NCI-H526 treated with DMSO at 0.1 percent for 48 hours (cell line): Measurements from ENCODE around the gene PRAC2.

Experiments used
- DNase-seq: peaks from one replicate; lab custom pipeline; 2025; lab: John Stamatoyannopoulos, UW

The PRAC2 gene

DNA sequence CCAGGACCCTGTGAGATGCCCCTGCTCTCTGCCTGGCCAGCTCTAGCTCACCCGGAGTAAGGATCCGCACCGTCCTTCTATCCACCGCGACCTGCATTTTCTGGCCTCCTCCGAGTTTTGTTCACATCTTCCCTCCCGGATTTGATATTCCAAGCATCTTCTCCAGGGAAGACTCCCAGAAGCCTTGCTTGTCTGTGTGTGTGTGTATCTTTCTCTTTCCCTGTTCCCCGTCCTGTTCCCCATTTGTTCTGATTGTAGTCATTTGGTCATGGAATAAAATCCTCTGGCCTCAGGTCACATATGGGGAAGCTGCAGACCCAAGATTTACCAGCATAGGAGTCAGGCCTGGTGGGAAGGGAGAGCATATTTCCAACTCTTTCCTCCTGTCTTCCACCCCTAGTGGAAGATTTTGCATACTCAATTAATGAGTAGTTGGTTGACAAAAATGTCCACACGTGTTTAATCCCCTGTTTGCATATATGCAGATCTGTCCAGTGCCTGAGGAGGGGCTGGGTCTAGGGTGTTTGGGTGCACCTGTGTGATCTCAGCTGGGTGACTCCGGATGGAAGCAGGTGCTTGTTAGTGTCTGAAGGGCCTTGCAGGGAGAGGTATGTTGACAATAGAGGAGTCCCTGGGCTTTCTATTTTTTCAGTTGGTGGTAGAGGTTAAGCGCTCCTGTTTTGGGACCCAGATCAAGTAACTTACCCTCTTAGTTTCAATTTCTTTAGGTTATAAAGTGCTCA is 2.5 kb upstream of the PRAC2 start:
- DNase-seq: no peak

DNA sequence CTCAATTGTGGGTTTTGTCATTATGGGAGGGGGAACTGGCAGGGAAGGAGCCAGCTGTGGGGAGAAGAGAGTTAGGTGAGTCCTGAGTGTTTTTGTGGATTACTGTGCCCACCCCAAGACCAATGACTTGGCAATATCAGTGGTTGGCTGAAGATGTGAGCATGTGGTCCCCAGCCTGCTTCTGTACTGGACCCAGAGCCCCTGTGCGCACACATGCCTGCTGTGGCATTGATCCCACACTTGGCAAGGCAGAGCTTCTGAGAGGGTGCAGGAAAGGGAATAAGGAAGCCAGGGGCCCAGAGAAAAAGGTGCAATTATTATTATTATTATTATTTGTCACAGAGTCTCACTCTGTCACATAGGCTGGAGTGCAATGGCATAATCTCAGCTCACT is 2.0 kb upstream of the PRAC2 start:
- no peak for DNase-seq

DNA sequence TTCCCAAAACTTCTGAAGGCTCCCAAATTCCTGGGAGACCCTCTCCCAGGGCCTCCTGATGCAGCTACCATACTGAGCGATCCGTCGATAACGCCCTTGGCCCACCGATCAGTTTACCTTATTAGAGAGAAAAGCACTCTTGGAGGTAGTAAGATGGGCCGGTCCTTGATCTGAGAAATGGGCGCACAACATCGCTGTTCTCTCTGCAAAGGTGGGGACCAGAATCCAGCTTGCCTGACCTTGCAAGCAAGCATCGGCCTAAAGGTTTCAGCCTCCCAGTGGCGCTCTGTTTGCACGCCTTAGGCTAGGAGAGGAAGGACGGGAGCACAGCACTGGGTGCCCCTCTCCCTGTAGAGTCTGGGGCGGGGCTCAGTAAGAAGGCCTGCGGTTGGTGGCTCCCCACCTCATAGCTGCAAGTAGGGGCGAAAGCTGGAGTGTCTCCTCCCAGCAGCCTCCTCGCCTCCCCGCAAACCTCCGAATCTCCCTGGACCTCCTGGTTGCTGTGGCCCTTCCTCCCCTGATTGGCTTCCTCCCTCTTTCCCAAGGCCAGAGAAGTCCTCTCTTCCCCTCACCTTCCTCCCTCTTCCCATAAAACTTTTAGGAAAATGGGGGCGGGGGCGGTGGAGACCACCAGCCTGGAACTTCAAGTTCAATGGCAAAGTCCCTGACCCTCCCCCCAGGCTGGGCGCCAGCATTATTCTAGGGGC is 631 bp upstream of the PRAC2 start, which contains the start of gene PRAC1:
TSS of gene PRAC1 (minus strand) at position 318 of the 707 bp plus-strand sequence. CDS start at position 192, 126 bp downstream.
- DNase-seq: no peak

DNA sequence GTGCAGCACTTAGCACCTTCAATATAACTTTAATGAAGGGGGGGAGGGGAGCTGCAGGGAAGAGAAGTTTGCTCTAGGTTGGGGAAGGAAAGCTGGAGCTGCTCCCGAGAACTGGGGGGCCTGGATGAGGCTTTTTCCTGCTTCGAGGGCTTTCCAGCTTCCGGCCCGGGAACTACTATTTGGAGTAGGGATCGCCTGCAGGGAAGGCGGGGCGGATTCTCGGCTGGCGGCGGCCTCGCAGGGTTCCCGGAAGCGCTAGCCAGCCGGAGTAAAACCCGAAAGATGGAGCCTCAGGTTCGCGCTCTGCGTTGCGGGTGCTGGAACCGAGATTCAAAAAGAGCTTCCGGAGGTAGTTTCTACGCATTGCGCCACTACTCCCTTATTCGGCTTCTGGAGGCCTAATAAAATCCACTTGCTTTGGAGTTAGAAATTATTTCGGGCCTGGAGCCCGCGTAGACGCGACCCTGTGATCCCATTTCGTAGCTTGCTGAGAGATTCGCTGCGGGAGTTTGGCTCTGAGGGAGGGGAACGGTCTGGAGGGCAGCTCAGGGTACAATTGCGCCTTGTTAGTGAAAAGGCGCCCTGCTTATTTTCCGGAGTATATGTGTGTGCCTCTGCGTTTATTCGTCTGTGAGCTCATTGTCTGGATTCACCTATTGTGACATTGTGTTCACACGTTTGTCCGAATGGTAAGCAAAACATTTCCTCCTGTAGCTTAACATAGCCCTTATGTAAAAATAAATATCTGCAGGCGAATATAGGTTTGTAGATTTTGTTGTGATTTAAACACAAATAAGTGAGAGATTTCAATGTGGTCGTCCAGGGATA is 652 bp downstream of the PRAC2 start:
- DNase-seq: no peak

DNA sequence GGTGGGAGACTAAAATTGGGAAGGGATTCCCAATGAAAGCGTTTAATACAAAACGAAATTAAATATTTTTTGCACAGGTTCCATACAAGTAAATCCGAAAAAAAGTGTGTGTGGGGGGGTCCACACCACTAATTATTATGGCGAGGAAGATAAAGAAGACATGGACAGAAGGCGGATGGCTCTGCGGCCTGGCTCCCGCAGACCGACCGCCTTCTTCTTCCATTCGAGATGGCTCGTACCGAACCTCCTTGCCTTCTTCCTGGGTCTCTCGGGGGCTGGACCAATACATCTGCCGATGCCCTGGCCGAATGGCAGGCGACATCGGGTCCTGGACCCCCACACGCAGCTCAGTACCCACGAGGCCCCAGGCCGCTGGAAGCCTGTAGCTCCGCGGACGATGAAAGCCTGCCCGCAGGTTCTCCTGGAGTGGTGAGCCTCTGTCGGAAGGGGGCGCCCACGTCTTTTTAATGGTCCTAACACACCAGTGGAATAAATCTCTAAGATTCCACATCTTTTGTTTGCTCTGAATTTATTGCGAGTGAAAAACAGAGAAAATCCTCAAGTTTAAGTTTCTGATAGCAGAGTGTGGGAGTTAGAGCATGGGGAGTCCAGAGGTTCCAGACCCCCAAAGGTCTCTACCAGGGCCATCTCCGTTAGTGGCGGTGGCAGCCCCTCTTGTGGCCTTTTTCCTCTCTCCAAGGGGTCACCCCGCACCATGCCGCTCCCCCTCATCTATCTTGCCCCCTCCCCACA is 1.4 kb downstream of the PRAC2 start:
- peak; percentile 37 for DNase-seq

DNA sequence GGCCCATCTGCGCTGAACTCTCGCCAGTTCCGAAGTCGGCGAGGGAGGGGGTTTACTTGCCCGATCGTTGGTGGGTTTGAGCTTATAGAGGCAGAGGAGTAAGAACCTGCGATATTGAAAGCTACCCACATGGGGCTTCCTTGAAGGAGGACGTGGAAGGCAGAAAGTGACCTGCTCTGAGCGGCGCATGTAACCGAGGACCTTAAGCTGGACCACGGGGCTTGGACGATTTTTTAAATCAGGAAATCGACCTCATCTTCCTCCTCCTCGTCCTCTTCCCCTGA is 2.0 kb downstream of the PRAC2 start:
- DNase-seq: no peak

DNA sequence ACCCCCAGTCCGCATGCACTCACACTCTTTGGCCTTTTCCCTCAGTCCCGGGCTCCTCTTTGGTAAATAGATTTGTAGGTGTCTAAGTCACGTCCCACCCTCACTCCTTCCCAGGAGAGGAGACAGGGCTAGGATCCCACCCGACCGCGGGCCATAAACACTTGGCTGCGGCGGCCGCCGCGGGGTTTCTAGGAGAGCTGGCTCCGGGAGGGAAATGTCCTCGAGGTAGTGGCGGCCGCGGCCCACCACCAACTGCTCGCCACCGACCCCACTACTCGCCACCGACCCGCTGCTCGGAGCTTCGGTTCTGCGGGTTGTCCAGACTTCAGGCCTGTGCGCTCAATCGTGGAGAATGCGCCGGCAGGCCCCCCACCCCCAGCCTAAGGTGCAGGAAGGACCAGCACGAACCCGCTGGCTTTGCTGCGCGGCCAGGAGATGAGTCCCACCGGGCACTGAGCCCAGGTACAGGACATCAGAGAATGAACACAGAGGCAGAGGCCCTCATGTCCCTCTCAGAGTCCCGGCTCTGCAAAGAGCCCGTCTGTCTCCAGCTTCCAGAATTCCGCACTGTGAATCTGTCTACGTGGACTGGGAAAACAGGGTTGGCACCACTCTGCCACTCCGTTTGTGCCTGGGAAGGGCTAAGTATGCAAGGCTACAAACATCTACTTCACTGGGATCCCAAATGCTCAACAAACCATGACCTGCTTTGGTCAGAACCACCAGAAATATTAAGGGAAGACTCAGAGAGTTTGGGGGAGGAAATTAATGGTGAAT is 2.5 kb downstream of the PRAC2 start:
- DNase-seq: no peak

DNA sequence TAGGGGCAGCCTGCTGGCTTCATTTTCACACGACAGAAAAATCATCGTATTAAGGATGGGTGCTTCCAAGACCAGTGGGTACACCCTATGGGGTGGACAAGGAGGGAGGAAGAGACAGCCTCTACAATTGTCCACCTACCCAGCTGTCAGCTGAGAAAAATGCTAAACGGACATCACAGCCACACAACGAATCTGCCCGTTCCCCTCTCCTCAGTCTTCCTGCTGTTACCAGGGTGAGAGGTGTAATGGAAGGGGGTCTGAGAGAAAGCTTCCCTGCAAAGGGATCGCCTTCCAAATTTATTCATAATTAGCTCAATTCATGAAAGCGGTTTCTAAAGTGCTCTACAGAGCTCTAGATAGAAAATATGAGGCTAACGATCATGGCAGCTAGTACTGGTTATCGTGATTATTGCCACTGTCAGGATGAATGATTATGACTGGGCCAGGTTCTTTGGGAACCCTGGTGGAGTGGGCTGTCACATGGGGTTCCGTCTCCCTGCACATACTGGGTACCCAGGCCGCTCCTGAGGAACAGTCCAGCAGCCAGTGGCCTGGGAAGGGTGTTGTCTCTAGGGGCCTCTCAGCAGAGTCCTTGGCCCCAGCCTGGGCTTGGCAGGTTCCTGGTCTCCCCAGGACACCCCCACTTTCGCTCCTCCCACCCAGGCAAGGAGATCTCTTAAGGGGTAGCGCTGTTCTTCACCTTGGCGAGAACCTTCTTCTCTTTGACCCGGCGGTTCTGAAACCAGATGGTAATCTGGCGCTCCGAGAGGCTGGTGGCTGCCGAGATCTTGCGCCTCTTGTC is 3.3 kb downstream of the PRAC2 start:
- no peak for DNase-seq

DNA sequence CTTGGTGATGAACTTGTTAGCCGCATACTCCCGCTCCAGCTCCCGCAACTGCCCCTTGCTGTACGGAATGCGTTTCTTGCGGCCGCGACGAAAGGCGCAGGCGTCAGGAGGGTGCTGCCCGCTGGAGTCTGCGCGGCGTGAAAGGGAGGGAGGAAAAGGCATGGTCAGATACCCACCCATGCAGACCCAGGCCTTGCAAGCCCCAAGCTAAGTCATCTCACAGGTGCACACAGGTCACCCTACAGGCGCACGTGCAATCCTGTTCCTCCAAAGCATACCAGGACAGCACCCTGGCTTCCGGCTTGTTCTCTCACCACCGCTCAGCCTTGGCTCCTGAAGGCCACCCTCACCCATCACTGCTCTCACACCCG is 3.9 kb downstream of the PRAC2 start:
- DNase-seq: no peak

DNA sequence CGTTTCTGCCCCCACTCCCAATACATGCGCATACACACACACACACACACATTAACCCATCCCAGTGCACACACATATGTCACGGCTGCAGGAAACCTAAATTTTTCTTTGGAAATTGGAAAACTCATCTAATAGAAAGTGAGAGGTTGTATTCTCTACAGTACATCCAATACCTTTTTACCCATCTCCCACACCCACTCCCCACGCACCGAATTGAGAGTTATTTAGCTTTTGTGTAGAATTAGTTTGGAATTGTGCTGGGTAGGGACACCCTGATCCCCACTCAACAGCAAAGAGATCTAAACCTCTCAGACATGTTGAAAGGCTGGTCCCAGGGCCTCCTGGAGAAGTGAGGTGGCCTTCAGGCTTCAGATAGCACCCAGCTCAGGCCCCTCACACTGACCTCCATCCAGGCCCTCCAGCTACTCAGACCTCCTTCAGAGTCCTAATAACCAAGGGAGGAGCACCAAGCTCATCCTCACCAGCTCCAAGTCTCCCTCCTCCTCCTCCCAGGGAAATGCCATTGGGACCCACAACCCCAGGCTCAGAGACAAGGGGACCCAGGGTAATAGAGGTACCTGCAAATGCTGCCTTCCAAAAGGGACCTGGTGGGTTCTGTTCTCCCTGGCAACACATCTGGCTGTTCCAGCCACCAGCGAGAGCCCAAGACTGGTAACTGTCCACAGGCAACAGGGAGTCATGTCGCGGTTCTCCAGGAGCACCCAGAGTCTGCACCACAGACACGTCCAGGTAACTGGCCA is 4.6 kb downstream of the PRAC2 start:
- no peak for DNase-seq

DNA sequence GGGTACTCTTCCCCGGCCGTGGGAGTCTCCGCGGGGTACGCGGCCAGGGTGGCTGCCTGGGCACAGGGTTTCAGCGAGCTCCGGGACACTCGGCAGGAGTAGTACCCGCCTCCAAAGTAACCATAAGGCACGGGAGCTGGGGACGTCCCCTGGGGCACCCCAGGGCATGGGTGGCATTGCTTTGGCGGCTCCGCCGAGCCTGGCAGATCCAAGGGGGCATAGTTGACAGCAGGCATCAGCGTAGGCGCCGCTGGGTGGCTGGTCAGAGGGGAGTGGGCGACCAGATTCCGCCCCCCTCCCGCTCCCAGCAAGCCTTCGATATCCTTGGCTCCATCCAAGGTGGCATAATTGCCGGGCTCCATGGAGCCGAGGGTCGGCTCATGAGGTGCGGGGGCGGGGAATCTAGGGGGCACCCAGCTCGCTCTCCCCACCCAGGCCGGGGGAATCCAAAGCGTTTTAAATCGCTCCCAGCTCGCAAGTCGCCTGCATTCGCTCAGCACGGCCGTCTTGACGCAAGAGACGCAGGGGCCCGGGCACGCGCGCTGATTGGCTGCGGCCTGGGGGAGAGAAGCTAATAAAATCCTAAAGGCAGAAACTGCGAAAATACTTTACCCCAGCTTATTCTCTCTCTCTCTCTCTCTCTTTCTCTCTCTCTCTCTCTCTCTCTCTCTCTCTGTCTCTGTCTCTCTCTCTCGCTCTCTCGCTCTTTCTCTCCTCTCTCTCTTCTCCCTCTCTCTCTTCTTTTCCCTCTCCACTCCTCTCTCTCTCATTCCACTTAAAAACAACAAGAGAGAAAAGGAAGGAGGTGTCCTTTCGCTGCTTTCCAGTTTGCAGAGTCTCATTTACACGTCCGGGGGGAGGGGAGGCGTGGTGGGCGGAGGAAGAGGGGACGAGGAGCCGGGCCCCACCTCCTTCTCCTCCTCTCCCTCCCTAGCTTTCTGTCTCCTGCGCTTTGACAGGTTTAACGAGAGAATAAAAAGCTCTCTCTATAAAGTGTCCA is 5.5 kb downstream of the PRAC2 start, which contains the start of gene HOXB13:
TSS of gene HOXB13 (minus strand) at position 519 of the 1,000 bp plus-strand sequence. CDS start at position 362, 157 bp downstream.
- DNase-seq: no peak

DNA sequence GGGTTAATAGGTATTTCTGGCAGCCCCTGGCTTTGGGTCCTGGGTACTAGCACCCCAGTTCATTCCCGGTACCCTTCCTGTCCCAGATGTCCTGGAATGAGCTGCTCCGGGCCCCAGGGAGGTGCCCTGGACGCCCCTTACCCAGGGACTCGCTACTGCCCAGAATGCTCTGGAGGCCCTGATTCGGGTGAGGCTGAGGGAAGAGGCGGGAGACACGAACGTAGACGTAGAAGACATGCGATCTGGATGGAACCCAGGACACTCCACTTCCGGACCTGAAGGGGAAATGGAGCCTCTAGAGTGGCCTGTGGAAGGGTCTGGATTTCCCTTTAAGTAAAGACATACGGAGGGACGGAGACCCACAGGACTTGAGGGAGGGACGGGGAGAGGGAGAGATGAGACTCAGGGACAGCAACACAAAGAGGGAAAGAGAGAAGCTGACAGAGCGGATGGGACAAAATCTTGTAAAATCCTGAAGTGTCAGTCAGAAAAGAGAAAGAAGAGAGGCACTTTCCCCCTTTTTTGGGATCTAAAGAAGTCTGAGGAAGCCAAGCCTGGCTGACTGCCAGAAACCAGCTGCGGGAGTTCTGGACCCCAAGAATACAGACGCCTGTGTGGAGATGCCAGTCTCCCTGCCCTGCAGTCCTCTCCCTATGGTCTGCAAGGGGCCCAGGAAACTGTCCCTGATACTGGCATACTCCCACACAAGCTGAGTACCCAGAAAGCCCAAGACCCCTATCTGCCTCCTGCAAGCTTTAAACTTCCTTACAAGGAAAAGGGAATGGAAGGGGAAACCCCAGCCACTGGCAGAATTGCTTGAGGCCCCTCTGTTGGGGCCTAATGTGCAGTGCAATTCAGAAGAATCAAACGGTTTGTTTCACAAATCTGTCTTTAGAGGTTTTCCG is 6.6 kb downstream of the PRAC2 start:
- DNase-seq: no peak

DNA sequence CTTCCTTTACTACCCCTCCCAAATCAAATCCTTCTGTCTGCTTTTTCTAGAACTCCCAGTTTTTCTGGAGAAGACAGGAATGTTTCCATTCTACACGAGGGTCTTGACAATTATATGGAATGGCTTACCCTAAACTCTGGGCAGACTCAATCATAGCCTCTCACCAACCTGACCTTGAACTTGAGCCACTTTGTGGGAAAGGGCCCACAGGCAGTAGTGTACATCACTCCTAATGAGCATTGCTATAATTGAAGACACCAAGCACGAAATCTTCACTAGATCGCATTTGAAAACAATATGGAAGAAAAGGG is 7.2 kb downstream of the PRAC2 start:
- DNase-seq: no peak

DNA sequence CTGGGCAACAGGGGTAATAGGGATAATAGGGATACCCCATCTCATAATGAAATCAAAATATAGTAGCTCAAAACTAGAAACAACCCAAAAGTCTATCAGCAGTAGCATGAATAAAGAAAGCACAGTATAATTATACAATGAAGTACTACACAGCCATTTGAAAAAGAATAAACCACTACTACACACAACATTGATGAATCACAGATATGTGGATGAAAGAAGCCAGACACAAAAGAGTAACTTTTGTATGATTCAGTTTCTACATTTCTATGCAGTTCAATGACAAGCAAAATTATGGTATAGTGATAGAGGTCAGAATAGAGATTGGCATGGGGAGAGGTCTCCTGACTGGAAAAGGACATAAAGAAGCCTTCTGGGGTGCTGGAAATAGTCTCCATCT is 8.4 kb downstream of the PRAC2 start:
- no peak for DNase-seq

DNA sequence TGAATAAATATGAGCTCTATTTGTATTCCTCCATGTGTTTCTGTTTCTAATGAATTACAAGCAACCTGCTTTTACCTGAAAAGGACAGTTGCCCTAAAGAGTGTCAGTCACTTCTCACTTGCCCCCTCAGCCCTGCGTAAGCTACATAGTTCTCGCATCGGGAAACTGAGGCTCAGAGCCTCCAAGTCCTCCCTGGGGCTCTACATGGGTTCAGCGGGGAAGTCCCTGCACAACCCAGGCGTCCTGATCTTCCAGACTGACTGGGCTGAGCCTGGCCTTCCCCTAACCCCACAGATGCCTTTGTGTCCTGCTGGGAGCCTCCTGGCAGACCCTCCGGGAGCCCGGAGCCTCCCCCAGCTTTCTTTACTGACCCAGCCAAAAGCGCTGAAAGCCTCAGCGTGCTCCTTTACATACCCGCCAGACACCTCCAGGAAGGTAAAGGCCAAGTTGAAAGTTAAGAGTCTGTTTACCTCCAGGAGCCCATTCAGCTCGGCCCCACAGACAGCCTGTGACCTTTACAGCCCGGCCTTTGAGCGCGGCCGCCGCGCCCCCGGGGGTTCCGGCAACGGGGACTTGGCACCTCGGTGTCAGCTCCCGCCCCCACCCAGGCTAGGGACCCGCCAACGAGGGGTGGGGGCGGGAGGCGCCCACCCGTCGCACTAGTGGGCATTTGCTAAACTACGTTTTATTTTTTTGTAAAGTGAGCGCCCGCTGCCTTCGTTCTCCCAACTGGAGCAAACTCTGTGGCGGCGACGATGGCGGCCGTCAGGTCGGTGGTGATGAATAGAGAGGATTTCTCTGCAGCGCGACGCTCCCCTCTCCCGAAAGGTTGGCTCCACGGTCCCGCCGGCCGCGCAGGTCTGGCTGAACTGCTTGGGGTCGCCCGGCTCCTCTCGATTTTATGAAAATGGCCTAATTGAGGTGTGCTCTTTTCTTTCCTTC is 10.0 kb downstream of the PRAC2 start:
- DNase-seq: no peak

DNA sequence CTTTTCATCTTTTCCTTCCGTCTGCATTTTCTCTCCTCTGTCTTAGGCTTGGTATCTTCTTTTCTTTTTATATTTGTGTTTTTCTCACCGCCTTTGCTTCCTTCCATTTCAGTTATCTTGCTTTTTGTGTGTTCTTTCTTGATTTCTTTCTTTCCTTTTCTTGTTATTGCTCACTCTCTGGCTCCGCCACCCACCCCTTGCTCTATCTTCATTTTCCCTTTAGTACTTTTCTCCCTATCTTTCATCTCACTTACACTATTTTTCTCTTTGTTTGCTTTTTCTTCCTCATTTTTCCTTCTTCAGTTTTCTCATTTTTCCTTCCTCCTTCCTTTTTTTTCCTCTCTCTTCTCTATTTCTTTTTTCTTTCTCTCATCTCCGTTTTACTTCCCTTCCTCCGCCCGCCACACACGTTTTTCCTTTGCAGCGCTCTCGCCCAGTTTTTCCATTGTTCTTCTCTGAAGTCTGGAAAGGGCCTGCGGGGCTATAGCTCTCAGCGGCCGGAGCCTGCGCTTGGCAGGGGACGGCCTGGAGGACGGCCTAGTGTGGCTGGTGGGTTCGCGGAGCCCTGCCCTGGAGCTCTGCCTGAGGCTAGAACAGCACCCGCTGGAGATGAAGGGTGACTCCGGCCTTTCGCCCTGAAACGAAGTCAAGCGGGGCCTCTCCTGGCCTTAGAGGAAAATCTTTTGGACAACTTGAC is 10.8 kb downstream of the PRAC2 start:
- no peak for DNase-seq
